Measurements from ENCODE around the gene PEBP1. TPM values are rescaled to one million over a fixed set of nuclear protein-coding genes. Genes with fewer than 3 reads are reported as not detected.

PEBP1 gene
- total and polyA plus RNA-seq, 2 of the 8 experiments (the other 6 are each of a cell fraction or from before 2014, with no cell fraction given) = 444 to 622 TPM

- TF ChIP-seq CHD7 (IDR thresholded peaks at IDR 0.05; ENCODE audit: insufficient replicate concordance, low read length) (no peak), NRF1 (IDR thresholded peaks at IDR 0.05; ENCODE audit: low read depth, low read length) (no peak), CBX5 (IDR thresholded peaks at IDR 0.05; ENCODE audit: low read depth, low read length) (no peak), TAF7 (optimal IDR thresholded peaks at IDR 0.05; ENCODE audit: borderline replicate concordance, low read depth, low read length) (no peak), JUN (IDR thresholded peaks at IDR 0.05; ENCODE audit: low read depth, low read length) (no peak), BCL11A (IDR thresholded peaks at IDR 0.05; ENCODE audit: low read depth in 2 of 2, low read length in 2 of 2) (no peak), CHD1 (IDR thresholded peaks at IDR 0.05; ENCODE audit: low read depth, low read length) (no peak), NANOG (IDR thresholded peaks at IDR 0.05; ENCODE audit: insufficient read depth, low read depth, low read length, poor library complexity, severe bottlenecking) (no peak), TBP (IDR thresholded peaks at IDR 0.05; ENCODE audit: low read depth, low read length) (no peak), SIRT6 (IDR thresholded peaks at IDR 0.05; ENCODE audit: low read length) (no peak), GTF2F1 (IDR thresholded peaks at IDR 0.05; ENCODE audit: borderline replicate concordance, low read depth, low read length) (no peak), GABPA (IDR thresholded peaks at IDR 0.05; ENCODE audit: borderline replicate concordance, insufficient read depth, low read length) (no peak)
These were observed 57.6 kb downstream of the PEBP1 start (continued) for GRCh38 chr12:118193477-118193876.
